SK-N-SH (cell line): ENCODE measurements around the gene TRPM7. TPM values are rescaled to one million over a fixed set of nuclear protein-coding genes. Genes with fewer than 3 reads are reported as not detected.

Experiments
- CTCF ChIA-PET: fragments of 300-600, 350-600 bp; formaldehyde crosslinking; extraction: SDS; loops from one replicate; lab custom pipeline; 2021; lab: Yijun Ruan, JAX
- POLR2A ChIA-PET: fragments of 350-600 bp; sonication (Branson Sonifier 250); formaldehyde crosslinking; extraction: SDS; loops from one replicate; lab custom pipeline; 2020; ENCODE audit warnings: antibody characterized with exemption, inconsistent platforms; lab: Yijun Ruan, JAX
- DNase-seq: peaks from one replicate; pipeline ENCODE4 v3.0.0; 2012
- H2AFZ ChIP-seq: fragments of 200-600 bp; sonication (generic); 2 replicates; pipeline ENCODE4 v1.8.1; 2016; ENCODE audit warnings: antibody characterized with exemption, mild to moderate bottlenecking, low read depth
- H3F3A ChIP-seq: fragments of 200-600 bp; sonication (generic); replicated peaks from 2 replicates; pipeline ENCODE3; 2016; ENCODE audit warnings: antibody characterized with exemption, mild to moderate bottlenecking; ENCODE audit not compliant: insufficient read depth
- H3K27ac ChIP-seq, 2 experiments: fragments of 200-500 bp in 1 of 2; fragments of 200-600 bp in 1 of 2; sonication (Bioruptor generic) in 1 of 2; sonication (generic), shearing (Covaris generic) in 1 of 2; 2 replicates each; pipeline versions ENCODE4 v1.5.1 to v1.6.1; 2014 to 2016; ENCODE audit warnings: low read depth in 2 of 2, inconsistent platforms in 1 of 2, low read length in 1 of 2, mild to moderate bottlenecking in 1 of 2, mixed read lengths in 1 of 2
- H3K27me3 ChIP-seq: fragments of 200-600 bp; sonication (generic), shearing (Covaris generic); 2 replicates; pipeline ENCODE4 v1.6.1; 2016; ENCODE audit warnings: mixed run types; ENCODE audit not compliant: insufficient read depth
- H3K36me3 ChIP-seq, 2 experiments: fragments of 200-500 bp in 1 of 2; fragments of 200-600 bp in 1 of 2; sonication (Bioruptor generic) in 1 of 2; sonication (generic) in 1 of 2; replicated peaks in 1 of 2; 2 replicates each; pipeline versions ENCODE3 to v1.5.1; 2014 to 2016; ENCODE audit warnings: low read length in 1 of 2, mild to moderate bottlenecking in 1 of 2; ENCODE audit not compliant: insufficient read depth in 2 of 2, control insufficient read depth in 1 of 2
- H3K4me1 ChIP-seq, 2 experiments: fragments of 200-500 bp in 1 of 2; fragments of 200-600 bp in 1 of 2; sonication (Bioruptor generic) in 1 of 2; sonication (generic), shearing (Covaris generic) in 1 of 2; 2 replicates each; pipeline versions ENCODE4 v1.5.1 to v1.6.1; 2014 to 2016; ENCODE audit warnings: low read depth in 1 of 2, low read length in 1 of 2, mixed run types in 1 of 2; ENCODE audit not compliant: insufficient read depth in 2 of 2, control insufficient read depth in 1 of 2
- H3K4me2 ChIP-seq: fragments of 200-600 bp; sonication (generic), shearing (Covaris generic); 2 replicates; pipeline ENCODE4 v1.6.1; 2017; ENCODE audit warnings: mixed run types
- H3K4me3 ChIP-seq, 2 experiments: fragments of 200-500 bp in 1 of 2; fragments of 200-600 bp in 1 of 2; sonication (Bioruptor generic) in 1 of 2; sonication (generic), shearing (Covaris generic) in 1 of 2; 2 replicates each; pipeline versions ENCODE4 v1.5.1 to v1.8.1; 2014 to 2016; ENCODE audit warnings: low read depth in 2 of 2, inconsistent platforms in 1 of 2, low read length in 1 of 2, mild to moderate bottlenecking in 1 of 2, mixed read lengths in 1 of 2, moderate library complexity in 1 of 2
- H3K79me2 ChIP-seq: fragments of 200-600 bp; sonication (generic); 2 replicates; pipeline ENCODE4 v1.8.1; 2017; ENCODE audit warnings: mild to moderate bottlenecking; ENCODE audit not compliant: insufficient read depth
- H3K9ac ChIP-seq: fragments of 200-600 bp; sonication (generic); 2 replicates; pipeline ENCODE4 v1.6.1; 2017; ENCODE audit warnings: mixed run types
- H3K9me2 ChIP-seq: fragments of 200-600 bp; sonication (generic); 2 replicates; pipeline ENCODE4 v1.6.1; 2017; ENCODE audit warnings: mixed run types
- H3K9me3 ChIP-seq: fragments of 200-600 bp; sonication (generic); 2 replicates; pipeline ENCODE4 v1.6.1; 2017; ENCODE audit warnings: mixed run types, mild to moderate bottlenecking, moderate library complexity
- H4K20me1 ChIP-seq: fragments of 200-600 bp; sonication (generic); 2 replicates; pipeline ENCODE4 v1.6.1; 2017; ENCODE audit warnings: mild to moderate bottlenecking, mixed run types; ENCODE audit not compliant: insufficient read depth
- ELF1 ChIP-seq: IDR thresholded peaks from 2 replicates; pipeline ENCODE4 v1.4.0; 2012
- EP300 ChIP-seq, 2 experiments: IDR thresholded peaks; 2 replicates each; pipeline versions ENCODE4 v1.4.0 to v1.6.1; 2012; ENCODE audit warnings: borderline replicate concordance in 1 of 2, low read depth in 1 of 2, low read length in 1 of 2
- FOSL2 ChIP-seq: IDR thresholded peaks from 2 replicates; pipeline ENCODE4 v1.4.0; 2012; ENCODE audit warnings: low read depth, mild to moderate bottlenecking, moderate library complexity, borderline replicate concordance
- FOXM1 ChIP-seq: IDR thresholded peaks from 2 replicates; pipeline ENCODE4 v1.4.0; 2012; ENCODE audit warnings: low read depth, mild to moderate bottlenecking
- GATA2 ChIP-seq: sonication (generic); formaldehyde crosslinking; IDR thresholded peaks from 2 replicates; pipeline ENCODE4 v1.5.0; 2020; ENCODE audit warnings: mild to moderate bottlenecking, missing genetic modification reagents
- MEF2A ChIP-seq: IDR thresholded peaks from 2 replicates; pipeline ENCODE4 v1.4.0; 2012; ENCODE audit warnings: low read depth, borderline replicate concordance
- MXI1 ChIP-seq: IDR thresholded peaks from 2 replicates; pipeline ENCODE4 v1.6.1; 2012; ENCODE audit warnings: mild to moderate bottlenecking, low read depth, low read length, improper control_type of control experiment
- NRF1 ChIP-seq: IDR thresholded peaks from 2 replicates; pipeline ENCODE4 v1.6.1; 2012; ENCODE audit warnings: low read depth, mild to moderate bottlenecking, low read length
- POLR2AphosphoS5 ChIP-seq: IDR thresholded peaks from 2 replicates; pipeline ENCODE4 v1.6.1; 2012; ENCODE audit warnings: low read depth, low read length
- RAD21 ChIP-seq: IDR thresholded peaks from 2 replicates; pipeline ENCODE4 v1.6.1; 2012; ENCODE audit warnings: mild to moderate bottlenecking, low read length
- RCOR1 ChIP-seq: fragments of 150-350 bp; IDR thresholded peaks from 2 replicates; pipeline ENCODE4 v1.6.1; 2017; ENCODE audit warnings: antibody characterized with exemption, low read length
- SMC3 ChIP-seq: IDR thresholded peaks from 2 replicates; pipeline ENCODE4 v1.6.1; 2012; ENCODE audit warnings: low read depth, low read length, improper control_type of control experiment
- TAF1 ChIP-seq: IDR thresholded peaks from 2 replicates; pipeline ENCODE4 v1.6.1; 2012; ENCODE audit warnings: low read depth, mild to moderate bottlenecking, low read length, moderate library complexity, borderline replicate concordance
- TEAD4 ChIP-seq: IDR thresholded peaks from 2 replicates; pipeline ENCODE4 v1.4.0; 2012; ENCODE audit warnings: mild to moderate bottlenecking, borderline replicate concordance; ENCODE audit not compliant: insufficient read depth
- YY1 ChIP-seq: IDR thresholded peaks from 2 replicates; pipeline ENCODE4 v1.4.0; 2012; ENCODE audit warnings: low read depth, mild to moderate bottlenecking
- polyA plus RNA-seq, 3 experiments: library from polyadenylated mRNA; depleted of rRNA; stranded (reverse); fragments of >200 nt; gene quantifications; 2 replicates each; pipeline ENCODE4 v1.2.3, GENCODE V29; 2012
- TF ChIP-seq, protein P1 (sequence below): IDR thresholded peaks from 2 replicates; pipeline ENCODE4; 2012
- TF ChIP-seq, protein P2 (sequence below): fragments of 150-350 bp; IDR thresholded peaks from 2 replicates; pipeline ENCODE4 v1.6.1; 2017; ENCODE audit warnings: antibody characterized with exemption, low read length, low read depth, borderline replicate concordance
- TF ChIP-seq, protein P3 (sequence below): fragments of 200-600 bp; sonication (generic); IDR thresholded peaks from 2 replicates; pipeline ENCODE4 v1.6.1; 2017; ENCODE audit warnings: antibody characterized with exemption, mild to moderate bottlenecking, moderate library complexity

TRPM7 gene
- polyA plus RNA-seq, 1 of the 3 experiments (the other 2 are of a cell fraction) = 5.1 TPM

DNA sequence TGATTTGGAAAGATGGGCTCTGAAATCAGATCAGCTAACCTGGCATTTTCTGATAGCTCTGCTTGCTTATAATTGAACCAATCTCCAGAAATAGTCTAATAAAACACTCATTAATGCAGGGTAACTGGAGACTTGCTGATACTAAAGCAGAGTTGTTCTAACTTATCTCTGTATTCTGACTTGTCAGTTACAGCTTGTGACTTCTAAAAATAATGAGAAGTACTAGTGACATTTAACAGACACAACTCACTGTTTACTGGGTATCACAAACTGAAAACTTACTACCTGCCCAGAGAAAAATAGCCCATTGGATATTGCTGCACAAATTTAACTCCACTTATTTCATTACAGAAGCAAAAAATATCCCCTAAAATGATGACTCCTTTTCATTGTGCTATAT, 24.0 kb upstream of the TRPM7 start:
- ChIA-PET POLR2A (no interaction called here), CTCF (interaction anchor here (1.0 kb wide), 1 partner anchor 13 kb away, joined by 3 read pairs; no protein-coding TSS in a partner anchor)
- Histone ChIP-seq H3K79me2 (no peaks in the 10 kb centered on the region), H3K27ac (no peak overlapping the region), H2AFZ (no peak overlapping the region), H4K20me1 (no peaks in the 10 kb centered on the region), H3K27me3 (no peaks in the 10 kb centered on the region), H3K9ac (no peak overlapping the region), H3K9me3 (no peaks in the 10 kb centered on the region), H3F3A (no peaks in the 10 kb centered on the region), H3K4me2 (no peak overlapping the region), H3K36me3 (peaks cover 3 to 10% of the 10 kb centered on the region in 2 experiments), H3K4me1 (no peaks in the 10 kb centered on the region), H3K4me3 (no peak overlapping the region), H3K9me2 (no peaks in the 10 kb centered on the region)
- TF ChIP-seq MEF2A (no peak), TEAD4 (no peak), SMC3 (no peak), FOSL2 (no peak), YY1 (no peak), MXI1 (no peak), RCOR1 (no peak), POLR2AphosphoS5 (no peak), RAD21 (no peak), EP300 (IDR thresholded peaks at IDR 0.05; ENCODE audit: borderline replicate concordance in 1 of 2, low read depth in 1 of 2, low read length in 1 of 2) (no peak), FOXM1 (no peak), NRF1 (no peak), GATA2 (CRISPR knock-in tag) (no peak), TAF1 (no peak), ELF1 (no peak)
- TF ChIP-seq, protein P1, sequence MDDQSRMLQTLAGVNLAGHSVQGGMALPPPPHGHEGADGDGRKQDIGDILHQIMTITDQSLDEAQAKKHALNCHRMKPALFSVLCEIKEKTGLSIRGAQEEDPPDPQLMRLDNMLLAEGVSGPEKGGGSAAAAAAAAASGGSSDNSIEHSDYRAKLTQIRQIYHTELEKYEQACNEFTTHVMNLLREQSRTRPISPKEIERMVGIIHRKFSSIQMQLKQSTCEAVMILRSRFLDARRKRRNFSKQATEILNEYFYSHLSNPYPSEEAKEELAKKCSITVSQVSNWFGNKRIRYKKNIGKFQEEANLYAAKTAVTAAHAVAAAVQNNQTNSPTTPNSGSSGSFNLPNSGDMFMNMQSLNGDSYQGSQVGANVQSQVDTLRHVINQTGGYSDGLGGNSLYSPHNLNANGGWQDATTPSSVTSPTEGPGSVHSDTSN = no peak
- TF ChIP-seq, protein P2, sequence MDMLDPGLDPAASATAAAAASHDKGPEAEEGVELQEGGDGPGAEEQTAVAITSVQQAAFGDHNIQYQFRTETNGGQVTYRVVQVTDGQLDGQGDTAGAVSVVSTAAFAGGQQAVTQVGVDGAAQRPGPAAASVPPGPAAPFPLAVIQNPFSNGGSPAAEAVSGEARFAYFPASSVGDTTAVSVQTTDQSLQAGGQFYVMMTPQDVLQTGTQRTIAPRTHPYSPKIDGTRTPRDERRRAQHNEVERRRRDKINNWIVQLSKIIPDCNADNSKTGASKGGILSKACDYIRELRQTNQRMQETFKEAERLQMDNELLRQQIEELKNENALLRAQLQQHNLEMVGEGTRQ = no peak
- TF ChIP-seq, protein P3, sequence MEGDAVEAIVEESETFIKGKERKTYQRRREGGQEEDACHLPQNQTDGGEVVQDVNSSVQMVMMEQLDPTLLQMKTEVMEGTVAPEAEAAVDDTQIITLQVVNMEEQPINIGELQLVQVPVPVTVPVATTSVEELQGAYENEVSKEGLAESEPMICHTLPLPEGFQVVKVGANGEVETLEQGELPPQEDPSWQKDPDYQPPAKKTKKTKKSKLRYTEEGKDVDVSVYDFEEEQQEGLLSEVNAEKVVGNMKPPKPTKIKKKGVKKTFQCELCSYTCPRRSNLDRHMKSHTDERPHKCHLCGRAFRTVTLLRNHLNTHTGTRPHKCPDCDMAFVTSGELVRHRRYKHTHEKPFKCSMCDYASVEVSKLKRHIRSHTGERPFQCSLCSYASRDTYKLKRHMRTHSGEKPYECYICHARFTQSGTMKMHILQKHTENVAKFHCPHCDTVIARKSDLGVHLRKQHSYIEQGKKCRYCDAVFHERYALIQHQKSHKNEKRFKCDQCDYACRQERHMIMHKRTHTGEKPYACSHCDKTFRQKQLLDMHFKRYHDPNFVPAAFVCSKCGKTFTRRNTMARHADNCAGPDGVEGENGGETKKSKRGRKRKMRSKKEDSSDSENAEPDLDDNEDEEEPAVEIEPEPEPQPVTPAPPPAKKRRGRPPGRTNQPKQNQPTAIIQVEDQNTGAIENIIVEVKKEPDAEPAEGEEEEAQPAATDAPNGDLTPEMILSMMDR = no peak
- DNase-seq = no peak
